Measurements from ENCODE around the gene TECR.
"Not testable (repeated sequence)": the region's sequence is repeated elsewhere in the genome, so short reads cannot be mapped to it uniquely, and the experiment has no call there.

DNA sequence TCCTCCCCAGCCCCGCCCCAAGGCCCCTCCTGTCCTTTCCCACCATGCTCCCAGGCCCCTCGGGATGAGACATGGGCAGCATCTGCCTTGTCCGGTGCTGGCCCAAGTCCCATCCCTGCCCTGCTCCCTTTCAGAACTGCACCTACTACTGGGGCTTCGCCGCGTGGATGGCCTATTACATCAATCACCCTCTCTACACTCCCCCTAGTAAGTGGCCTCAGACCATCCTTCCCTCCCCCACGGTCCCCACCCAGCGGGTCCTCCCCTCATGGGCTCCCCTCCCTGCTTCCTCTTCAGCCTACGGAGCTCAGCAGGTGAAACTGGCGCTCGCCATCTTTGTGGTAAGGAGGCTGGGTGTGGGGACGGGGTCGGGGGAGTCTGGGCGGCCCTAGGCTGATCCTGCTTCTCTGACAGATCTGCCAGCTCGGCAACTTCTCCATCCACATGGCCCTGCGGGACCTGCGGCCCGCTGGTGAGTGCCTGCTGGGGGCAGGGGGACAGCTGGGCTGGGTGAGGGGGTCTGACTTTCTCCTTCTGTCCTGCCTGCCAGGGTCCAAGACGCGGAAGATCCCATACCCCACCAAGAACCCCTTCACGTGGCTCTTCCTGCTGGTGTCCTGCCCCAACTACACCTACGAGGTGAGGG lies 35.4 kb downstream of the TECR start:
- not testable (repeated sequence) for TF ChIP-seq CTCF, EP300, POLR2A, POLR2AphosphoS5 (IDR thresholded peaks at IDR 0.05)

Data from suprapubic skin (tissue), 4 donors.